HepG2 (cell line): ENCODE measurements around the gene NRSN2. TPM values are rescaled to one million over a fixed set of nuclear protein-coding genes. Genes with fewer than 3 reads are reported as not detected.

ENCODE experiments used
- ARNT2 ChIP-seq: sonication (generic); formaldehyde crosslinking; IDR thresholded peaks from 2 replicates; pipeline ENCODE4 v1.8.0; 2022; ENCODE audit warnings: mild to moderate bottlenecking, low read depth, missing genetic modification reagents, moderate library complexity
- DR1 ChIP-seq: sonication (generic); formaldehyde crosslinking; IDR thresholded peaks from 2 replicates; pipeline ENCODE4 v1.8.0; 2021; ENCODE audit warnings: mild to moderate bottlenecking, missing genetic modification reagents, inconsistent platforms
- EP300 ChIP-seq, 3 experiments: sonication (generic) in 1 of 3; formaldehyde crosslinking in 1 of 3; IDR thresholded peaks; 2 replicates each; pipeline versions ENCODE4 v1.5.1 to v1.6.1; 2011 to 2020; ENCODE audit warnings: low read depth in 2 of 3, low read length in 2 of 3, borderline replicate concordance in 1 of 3, improper control_type of control experiment in 1 of 3, mild to moderate bottlenecking in 1 of 3, missing genetic modification reagents in 1 of 3, moderate library complexity in 1 of 3
- FOSL2 ChIP-seq: sonication (generic); formaldehyde crosslinking; IDR thresholded peaks from 2 replicates; pipeline ENCODE4 v1.4.0; 2020; ENCODE audit warnings: missing genetic modification reagents
- HOXA9 ChIP-seq: sonication (generic); formaldehyde crosslinking; IDR thresholded peaks from 2 replicates; pipeline ENCODE4 v1.8.1; 2022; ENCODE audit warnings: missing genetic modification reagents, mild to moderate bottlenecking, moderate library complexity, borderline replicate concordance
- JUN ChIP-seq: sonication (generic); formaldehyde crosslinking; IDR thresholded peaks from 2 replicates; pipeline ENCODE4 v1.4.0; 2020; ENCODE audit warnings: mild to moderate bottlenecking, missing genetic modification reagents
- MEIS1 ChIP-seq: sonication (generic); formaldehyde crosslinking; IDR thresholded peaks from 2 replicates; pipeline ENCODE4 v1.9.0; 2021; ENCODE audit warnings: mild to moderate bottlenecking, missing genetic modification reagents, moderate library complexity, borderline replicate concordance
- NR2F2 ChIP-seq: IDR thresholded peaks from 2 replicates; pipeline ENCODE4 v1.6.1; 2012; ENCODE audit warnings: low read depth, inconsistent platforms, borderline replicate concordance
- PHF21A ChIP-seq: sonication (generic); formaldehyde crosslinking; IDR thresholded peaks from 2 replicates; pipeline ENCODE4 v1.5.0; 2020; ENCODE audit warnings: mild to moderate bottlenecking, missing genetic modification reagents
- PRPF4 ChIP-seq: fragments of 200-400 bp; formaldehyde crosslinking; IDR thresholded peaks from 2 replicates; pipeline ENCODE4 v1.6.1; 2016; ENCODE audit warnings: low read length, low read depth; ENCODE audit not compliant: poor library complexity, severe bottlenecking
- STAT5B ChIP-seq: sonication (generic); formaldehyde crosslinking; IDR thresholded peaks from 2 replicates; pipeline ENCODE4 v1.4.0; 2020; ENCODE audit warnings: missing genetic modification reagents
- TARDBP ChIP-seq: sonication (generic); formaldehyde crosslinking; IDR thresholded peaks from 2 replicates; pipeline ENCODE4 v1.8.0; 2022; ENCODE audit warnings: mild to moderate bottlenecking, missing genetic modification reagents
- ZNF333 ChIP-seq: sonication (generic); formaldehyde crosslinking; IDR thresholded peaks from 2 replicates; pipeline ENCODE4 v1.4.0; 2020; ENCODE audit warnings: mild to moderate bottlenecking, missing genetic modification reagents, borderline replicate concordance
- ZNF547 ChIP-seq: sonication (generic); formaldehyde crosslinking; IDR thresholded peaks from 2 replicates; pipeline ENCODE4 v1.5.1; 2020; ENCODE audit warnings: mild to moderate bottlenecking, missing genetic modification reagents
- ZNF629 ChIP-seq: sonication (generic); formaldehyde crosslinking; conservative IDR thresholded peaks from 2 replicates; pipeline ENCODE4 v1.5.0; 2020; ENCODE audit warnings: missing genetic modification reagents
- ZNF788 ChIP-seq: sonication (generic); formaldehyde crosslinking; IDR thresholded peaks from 2 replicates; pipeline ENCODE4 v1.5.0; 2020; ENCODE audit warnings: mild to moderate bottlenecking, missing genetic modification reagents, borderline replicate concordance
- polyA plus RNA-seq, 8 experiments: library from polyadenylated mRNA; depleted of rRNA in 3 of 8; stranded (reverse) in 7 of 8; unstranded in 1 of 8; fragments of >200 nt; fragmentation: Illumina TruSeq in 4 of 8; extraction: Trizol in 4 of 8; gene quantifications; 2 replicates each; pipeline versions ENCODE4 v1.2.1 to v1.2.3, GENCODE V29; 2011 to 2016; ENCODE audit warnings: low read depth in 4 of 8, missing spikeins in 1 of 8, mixed read lengths in 1 of 8; ENCODE audit not compliant: insufficient read depth in 1 of 8
- total RNA-seq, 5 experiments: library from RNA; depleted of rRNA; stranded (reverse); fragments of >200 nt; fragmentation: Illumina TruSeq; extraction: Trizol; gene quantifications; 2 replicates each; pipeline ENCODE4 v1.2.3, GENCODE V29; 2016; ENCODE audit warnings: low read depth in 1 of 5
- TF ChIP-seq, protein P1 (sequence below), 2 experiments: fragments of 450-650 bp in 1 of 2; sonication (generic) in 1 of 2; formaldehyde crosslinking; IDR thresholded peaks; 2 replicates each; pipeline versions ENCODE4 v1.5.0 to v1.8.0; 2020 to 2022; ENCODE audit warnings: mild to moderate bottlenecking in 1 of 2, missing genetic modification reagents in 1 of 2
- TF ChIP-seq, protein P2 (sequence below): IDR thresholded peaks from 2 replicates; pipeline ENCODE4 v1.6.1; 2016; ENCODE audit warnings: low read depth
- TF ChIP-seq, protein P3 (sequence below): sonication (generic); formaldehyde crosslinking; IDR thresholded peaks from 2 replicates; pipeline ENCODE4 v1.4.0; 2020; ENCODE audit warnings: missing genetic modification reagents
- TF ChIP-seq, protein P4 (sequence below): sonication (generic); formaldehyde crosslinking; IDR thresholded peaks from 2 replicates; pipeline ENCODE4 v1.4.0; 2020; ENCODE audit warnings: low read depth, missing genetic modification reagents

Gene NRSN2
- total and polyA plus RNA-seq, 2 of the 13 experiments (the other 11 are each of a cell fraction or from before 2014, with no cell fraction given), result 32.3 to 49.4 TPM

DNA sequence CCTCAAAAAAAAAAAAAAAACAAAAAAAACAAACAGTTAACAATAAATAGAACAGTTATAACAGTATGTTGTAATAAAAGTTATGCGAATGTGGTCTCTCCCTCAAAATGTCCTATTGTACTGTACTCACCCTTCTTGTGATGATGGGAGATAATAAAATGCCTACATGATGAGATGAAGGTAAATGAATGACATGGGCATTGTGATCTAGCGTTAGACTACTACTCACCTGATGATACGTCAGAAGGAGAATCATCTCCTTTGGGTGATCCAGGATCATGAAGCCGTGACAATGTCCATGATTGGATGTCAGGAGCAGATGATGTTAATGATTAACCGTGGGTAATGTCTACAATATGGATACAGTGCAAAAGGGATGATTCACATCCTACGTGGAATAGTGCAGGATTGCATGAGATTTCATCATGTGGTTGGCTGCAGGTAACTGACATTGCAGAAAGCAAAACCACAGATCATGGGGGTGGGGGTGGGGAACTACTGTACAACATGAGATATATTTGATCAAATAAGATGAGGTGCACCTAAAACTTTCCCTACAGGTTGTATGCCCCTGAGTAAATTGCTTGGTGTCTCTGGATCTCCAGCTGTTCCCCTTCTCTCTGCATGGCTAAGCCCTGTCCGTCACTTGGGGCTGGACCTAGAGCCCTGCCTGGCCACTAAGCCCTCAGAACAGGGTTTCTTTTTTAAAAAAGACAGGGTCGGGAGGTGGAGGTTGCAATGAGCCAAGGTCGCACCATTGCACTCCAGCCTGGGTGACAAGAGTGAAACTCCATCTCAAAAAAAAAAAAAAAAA is 55.0 kb downstream of the NRSN2 start (continued):
- TF ChIP-seq NR2F2 (peak; percentile 19; the same call in 1 of the 2 replicates), MEIS1 (CRISPR knock-in tag) (peak; percentile 92; the same call in 1 of the 2 replicates), ZNF629 (CRISPR knock-in tag) (no peak), TARDBP (CRISPR knock-in tag) (peak; percentile 87), ZNF333 (no peak; the same call in 1 of the 2 replicates), PRPF4 (peak; percentile 83), FOSL2 (CRISPR knock-in tag) (peak; percentile 99), ARNT2 (0 out of 2 replicates have a peak, but pooled peaks have one; percentile 65), JUN (CRISPR knock-in tag) (peak; percentile 98), ZNF547 (peak; percentile 39; the same call in 1 of the 2 replicates), HOXA9 (CRISPR knock-in tag) (no peak), DR1 (peak; percentile 80; the same call in 1 of the 2 replicates), EP300 (IDR thresholded peaks at IDR 0.05; ENCODE audit: low read depth in 2 of 2, low read length in 2 of 2) (peak; percentile 97 to 99), EP300 (CRISPR knock-in tag; IDR thresholded peaks at IDR 0.05; ENCODE audit: borderline replicate concordance) (peak; percentile 98), ZNF788 (peak; percentile 59; the same call in 1 of the 2 replicates), STAT5B (CRISPR knock-in tag) (0 out of 2 replicates have a peak, but pooled peaks have one; percentile 11), PHF21A (CRISPR knock-in tag) (peak; percentile 80)
- TF ChIP-seq, protein P1, sequence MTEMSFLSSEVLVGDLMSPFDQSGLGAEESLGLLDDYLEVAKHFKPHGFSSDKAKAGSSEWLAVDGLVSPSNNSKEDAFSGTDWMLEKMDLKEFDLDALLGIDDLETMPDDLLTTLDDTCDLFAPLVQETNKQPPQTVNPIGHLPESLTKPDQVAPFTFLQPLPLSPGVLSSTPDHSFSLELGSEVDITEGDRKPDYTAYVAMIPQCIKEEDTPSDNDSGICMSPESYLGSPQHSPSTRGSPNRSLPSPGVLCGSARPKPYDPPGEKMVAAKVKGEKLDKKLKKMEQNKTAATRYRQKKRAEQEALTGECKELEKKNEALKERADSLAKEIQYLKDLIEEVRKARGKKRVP (CRISPR knock-in tag; IDR thresholded peaks at IDR 0.05), result peak; percentile 100
- TF ChIP-seq, protein P2, sequence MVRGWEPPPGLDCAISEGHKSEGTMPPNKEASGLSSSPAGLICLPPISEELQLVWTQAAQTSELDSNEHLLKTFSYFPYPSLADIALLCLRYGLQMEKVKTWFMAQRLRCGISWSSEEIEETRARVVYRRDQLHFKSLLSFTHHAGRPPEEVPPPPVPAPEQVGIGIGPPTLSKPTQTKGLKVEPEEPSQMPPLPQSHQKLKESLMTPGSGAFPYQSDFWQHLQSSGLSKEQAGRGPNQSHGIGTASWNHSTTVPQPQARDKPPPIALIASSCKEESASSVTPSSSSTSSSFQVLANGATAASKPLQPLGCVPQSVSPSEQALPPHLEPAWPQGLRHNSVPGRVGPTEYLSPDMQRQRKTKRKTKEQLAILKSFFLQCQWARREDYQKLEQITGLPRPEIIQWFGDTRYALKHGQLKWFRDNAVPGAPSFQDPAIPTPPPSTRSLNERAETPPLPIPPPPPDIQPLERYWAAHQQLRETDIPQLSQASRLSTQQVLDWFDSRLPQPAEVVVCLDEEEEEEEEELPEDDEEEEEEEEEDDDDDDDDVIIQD (CRISPR knock-in tag), result peak; percentile 83; the same call in 1 of the 2 replicates
- TF ChIP-seq, protein P3, sequence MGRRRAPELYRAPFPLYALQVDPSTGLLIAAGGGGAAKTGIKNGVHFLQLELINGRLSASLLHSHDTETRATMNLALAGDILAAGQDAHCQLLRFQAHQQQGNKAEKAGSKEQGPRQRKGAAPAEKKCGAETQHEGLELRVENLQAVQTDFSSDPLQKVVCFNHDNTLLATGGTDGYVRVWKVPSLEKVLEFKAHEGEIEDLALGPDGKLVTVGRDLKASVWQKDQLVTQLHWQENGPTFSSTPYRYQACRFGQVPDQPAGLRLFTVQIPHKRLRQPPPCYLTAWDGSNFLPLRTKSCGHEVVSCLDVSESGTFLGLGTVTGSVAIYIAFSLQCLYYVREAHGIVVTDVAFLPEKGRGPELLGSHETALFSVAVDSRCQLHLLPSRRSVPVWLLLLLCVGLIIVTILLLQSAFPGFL, result no peak
- TF ChIP-seq, protein P4, sequence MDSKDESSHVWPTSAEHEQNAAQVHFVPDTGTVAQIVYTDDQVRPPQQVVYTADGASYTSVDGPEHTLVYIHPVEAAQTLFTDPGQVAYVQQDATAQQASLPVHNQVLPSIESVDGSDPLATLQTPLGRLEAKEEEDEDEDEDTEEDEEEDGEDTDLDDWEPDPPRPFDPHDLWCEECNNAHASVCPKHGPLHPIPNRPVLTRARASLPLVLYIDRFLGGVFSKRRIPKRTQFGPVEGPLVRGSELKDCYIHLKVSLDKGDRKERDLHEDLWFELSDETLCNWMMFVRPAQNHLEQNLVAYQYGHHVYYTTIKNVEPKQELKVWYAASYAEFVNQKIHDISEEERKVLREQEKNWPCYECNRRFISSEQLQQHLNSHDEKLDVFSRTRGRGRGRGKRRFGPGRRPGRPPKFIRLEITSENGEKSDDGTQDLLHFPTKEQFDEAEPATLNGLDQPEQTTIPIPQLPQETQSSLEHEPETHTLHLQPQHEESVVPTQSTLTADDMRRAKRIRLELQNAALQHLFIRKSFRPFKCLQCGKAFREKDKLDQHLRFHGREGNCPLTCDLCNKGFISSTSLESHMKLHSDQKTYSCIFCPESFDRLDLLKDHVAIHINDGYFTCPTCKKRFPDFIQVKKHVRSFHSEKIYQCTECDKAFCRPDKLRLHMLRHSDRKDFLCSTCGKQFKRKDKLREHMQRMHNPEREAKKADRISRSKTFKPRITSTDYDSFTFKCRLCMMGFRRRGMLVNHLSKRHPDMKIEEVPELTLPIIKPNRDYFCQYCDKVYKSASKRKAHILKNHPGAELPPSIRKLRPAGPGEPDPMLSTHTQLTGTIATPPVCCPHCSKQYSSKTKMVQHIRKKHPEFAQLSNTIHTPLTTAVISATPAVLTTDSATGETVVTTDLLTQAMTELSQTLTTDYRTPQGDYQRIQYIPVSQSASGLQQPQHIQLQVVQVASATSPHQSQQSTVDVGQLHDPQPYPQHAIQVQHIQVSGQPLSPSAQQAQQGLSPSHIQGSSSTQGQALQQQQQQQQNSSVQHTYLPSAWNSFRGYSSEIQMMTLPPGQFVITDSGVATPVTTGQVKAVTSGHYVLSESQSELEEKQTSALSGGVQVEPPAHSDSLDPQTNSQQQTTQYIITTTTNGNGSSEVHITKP, result peak; percentile 49; the same call in 1 of the 2 replicates
